Activated CD4-positive, alpha-beta T cell treated with anti-CD3 and anti-CD28 coated beads, Interleukin-2, amount 50 U/mL, for 16 hours (primary cell): Measurements from ENCODE around the gene CCDC7.
"Not testable (repeated sequence)": the region's sequence is repeated elsewhere in the genome, so short reads cannot be mapped to it uniquely, and the experiment has no call there.

Source experiments
- DNase-seq: peaks from one replicate; pipeline ENCODE4 v3.0.0-alpha.2; 2020

Gene CCDC7

GRCh38 chr10:32890444-32890843 is 444.5 kb downstream of the CCDC7 start:
- no peak for DNase-seq

- no peak for DNase-seq
Measured at GRCh38 chr10:32891261-32891660, 445.3 kb downstream of the CCDC7 start.

- no peak for DNase-seq
Measured at GRCh38 chr10:32893434-32893833, 447.5 kb downstream of the CCDC7 start.

GRCh38 chr10:32893916-32894664 is 448.1 kb downstream of the CCDC7 start:
- no peak for DNase-seq

- not testable (repeated sequence) for DNase-seq
Measured at GRCh38 chr10:32895200-32895968, 449.4 kb downstream of the CCDC7 start.

- no peak for DNase-seq
Measured at GRCh38 chr10:32901815-32902214, 455.9 kb downstream of the CCDC7 start.

- no peak for DNase-seq
Measured at GRCh38 chr10:32905466-32905865, 459.5 kb downstream of the CCDC7 start.

- no peak for DNase-seq
Measured at GRCh38 chr10:32906595-32906994, 460.7 kb downstream of the CCDC7 start.

GRCh38 chr10:32909456-32909855 is 463.5 kb downstream of the CCDC7 start:
- DNase-seq = no peak

GRCh38 chr10:32909970-32910369 is 464.0 kb downstream of the CCDC7 start:
- DNase-seq = not testable (repeated sequence)

- no peak for DNase-seq
Measured at GRCh38 chr10:32911285-32912016, 465.5 kb downstream of the CCDC7 start.

GRCh38 chr10:32917817-32918216 is 471.9 kb downstream of the CCDC7 start:
- DNase-seq = not testable (repeated sequence)

- no peak for DNase-seq
Measured at GRCh38 chr10:32922170-32922569, 476.2 kb downstream of the CCDC7 start.

GRCh38 chr10:32923134-32923533 is 477.2 kb downstream of the CCDC7 start:
- no peak for DNase-seq

- no peak for DNase-seq
Measured at GRCh38 chr10:32923849-32924248, 477.9 kb downstream of the CCDC7 start.
